Measurements from ENCODE around the gene ZBTB21.

GRCh38 chr21:42058631-42059111, 48.5 kb upstream of the ZBTB21 start:
- TF ChIP-seq EZH2phosphoT487 (IDR thresholded peaks at IDR 0.05; ENCODE audit: insufficient read depth, low read depth) (no peak), EZH2 (IDR thresholded peaks at IDR 0.05; ENCODE audit: insufficient read depth, poor library complexity, severe bottlenecking) (no peak)

Data from GM23248 (cell line).